Gastrocnemius medialis (tissue), 4 donors: ENCODE results near the gene PBOV1.

ENCODE experiments used
- POLR2A ChIP-seq, 2 donors: fragments of 450-650 bp; IDR thresholded peaks; one replicate each; pipeline ENCODE4 v1.6.1; 2017; ENCODE audit warnings: antibody characterized with exemption in 2 of 2, mild to moderate bottlenecking in 2 of 2, moderate library complexity in 2 of 2
- TF ChIP-seq, protein P1 (sequence below), 5 experiments: fragments of 450-650 bp in 3 of 5; fragments of 200-600 bp in 2 of 5; sonication (generic) in 2 of 5; IDR thresholded peaks in 4 of 5; conservative IDR thresholded peaks in 1 of 5; 1 replicate in 4 of 5; 2 replicates in 1 of 5; pipeline ENCODE4 v1.5.1; 2016 to 2019; ENCODE audit warnings: antibody characterized with exemption in 5 of 5, mild to moderate bottlenecking in 3 of 5, moderate library complexity in 3 of 5

DNA sequence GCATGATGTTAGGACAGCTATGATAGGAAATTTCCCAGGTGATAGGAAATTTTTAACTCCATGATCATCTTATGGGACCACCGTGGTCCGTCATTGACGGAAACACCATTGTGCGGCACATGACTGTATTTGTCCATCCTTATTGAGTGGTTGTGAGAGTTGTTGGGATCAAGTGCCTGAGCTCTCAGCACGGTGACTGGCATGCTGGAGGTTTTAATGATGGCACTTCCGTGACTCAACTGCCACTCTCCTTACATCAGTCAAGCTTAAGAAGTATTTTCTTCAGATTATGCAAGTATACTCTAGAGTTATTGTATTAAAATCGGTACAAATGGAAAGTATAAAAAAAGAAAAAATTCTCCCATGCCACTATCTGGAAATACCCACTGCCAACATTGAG lies 20.7 kb downstream of the PBOV1 start:
- no peak for TF ChIP-seq POLR2A (IDR thresholded peaks at IDR 0.05)
- TF ChIP-seq, protein P1, sequence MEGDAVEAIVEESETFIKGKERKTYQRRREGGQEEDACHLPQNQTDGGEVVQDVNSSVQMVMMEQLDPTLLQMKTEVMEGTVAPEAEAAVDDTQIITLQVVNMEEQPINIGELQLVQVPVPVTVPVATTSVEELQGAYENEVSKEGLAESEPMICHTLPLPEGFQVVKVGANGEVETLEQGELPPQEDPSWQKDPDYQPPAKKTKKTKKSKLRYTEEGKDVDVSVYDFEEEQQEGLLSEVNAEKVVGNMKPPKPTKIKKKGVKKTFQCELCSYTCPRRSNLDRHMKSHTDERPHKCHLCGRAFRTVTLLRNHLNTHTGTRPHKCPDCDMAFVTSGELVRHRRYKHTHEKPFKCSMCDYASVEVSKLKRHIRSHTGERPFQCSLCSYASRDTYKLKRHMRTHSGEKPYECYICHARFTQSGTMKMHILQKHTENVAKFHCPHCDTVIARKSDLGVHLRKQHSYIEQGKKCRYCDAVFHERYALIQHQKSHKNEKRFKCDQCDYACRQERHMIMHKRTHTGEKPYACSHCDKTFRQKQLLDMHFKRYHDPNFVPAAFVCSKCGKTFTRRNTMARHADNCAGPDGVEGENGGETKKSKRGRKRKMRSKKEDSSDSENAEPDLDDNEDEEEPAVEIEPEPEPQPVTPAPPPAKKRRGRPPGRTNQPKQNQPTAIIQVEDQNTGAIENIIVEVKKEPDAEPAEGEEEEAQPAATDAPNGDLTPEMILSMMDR (IDR thresholded peaks at IDR 0.05 in 4 of 5, conservative IDR thresholded peaks at IDR 0.05 in 1 of 5) = no peak
